Raji (cell line): ENCODE results near the gene LARGE2.

Source experiments
- POLR2A ChIP-seq: IDR thresholded peaks from 2 replicates; pipeline ENCODE4 v1.6.1; 2011; ENCODE audit warnings: low read depth, low read length, control low read depth; ENCODE audit not compliant: insufficient read depth

Gene LARGE2

GRCh38 chr11:45919806-45920530 is 2.5 kb upstream of the LARGE2 start:
- no peak for TF ChIP-seq POLR2A

GRCh38 chr11:45920531-45921477 is 1.7 kb upstream of the LARGE2 start:
- no peak for TF ChIP-seq POLR2A

- TF ChIP-seq POLR2A = no peak
These were observed 663 bp upstream of the LARGE2 start for GRCh38 chr11:45921561-45922424.

- no peak for TF ChIP-seq POLR2A
These were observed 1.8 kb downstream of the LARGE2 start for GRCh38 chr11:45924036-45924915.

GRCh38 chr11:45924927-45925326 is 2.5 kb downstream of the LARGE2 start:
- TF ChIP-seq POLR2A = no peak

GRCh38 chr11:45925550-45925949 is 3.1 kb downstream of the LARGE2 start:
- TF ChIP-seq POLR2A = no peak

- TF ChIP-seq POLR2A = no peak
These were observed 3.5 kb downstream of the LARGE2 start for GRCh38 chr11:45926001-45926401.

GRCh38 chr11:45926536-45927331 is 4.3 kb downstream of the LARGE2 start:
- no peak for TF ChIP-seq POLR2A

GRCh38 chr11:45927332-45927683 is 4.9 kb downstream of the LARGE2 start:
- TF ChIP-seq POLR2A = no peak

GRCh38 chr11:45927684-45928413 is 5.4 kb downstream of the LARGE2 start:
- no peak for TF ChIP-seq POLR2A

- TF ChIP-seq POLR2A = no peak
These were observed 6.2 kb downstream of the LARGE2 start for GRCh38 chr11:45928535-45929215.

GRCh38 chr11:45929486-45930030 is 7.1 kb downstream of the LARGE2 start:
- TF ChIP-seq POLR2A = no peak
